ENCODE measurements around the gene PPDPF. TPM values are rescaled to one million over a fixed set of nuclear protein-coding genes. Genes with fewer than 3 reads are reported as not detected.

Gene PPDPF
- total and polyA plus RNA-seq, 2 of the 8 experiments (the other 6 are each of a cell fraction or from before 2014, with no cell fraction given), result 30.5 to 138 TPM

- no peak overlapping the region for H3K4me3 ChIP-seq (ENCODE audit: extremely low read depth in 1 of 4, insufficient read depth in 2 of 4, low read depth in 3 of 4, low read length in 4 of 4)
- H3K23me2 ChIP-seq (ENCODE audit: low read depth, low read length), result no peaks in the 10 kb centered on the region
- H3K36me3 ChIP-seq (ENCODE audit: control insufficient read depth in 2 of 4, insufficient read depth in 4 of 4, low read length in 3 of 4), result no peaks in the 10 kb centered on the region
- H2BK5ac ChIP-seq (ENCODE audit: low read depth, low read length), result no peak overlapping the region
- WGBS, 2 experiments (ENCODE audit: extremely low coverage in 1 of 2, insufficient coverage in 1 of 2, insufficient read length in 1 of 2, insufficient replicate concordance in 2 of 2, low coverage in 1 of 2, low lambda C conversion rate in 2 of 2, missing lambda C conversion rate in 1 of 2), result 85% methylated on average over 6 of the region's 6 CpGs; no CpG with 5 or more reads in 1 of the 2 experiments
- H3K4ac ChIP-seq (replicated peaks; ENCODE audit: insufficient read length, low read depth, low read length), result no peak overlapping the region
- POLR2A ChIA-PET (ENCODE audit: partially characterized antibody), result interaction anchor here (1.5 to 1.7 kb wide), 2 partner anchors 11 to 25 kb away, joined by 3 to 5 read pairs; no protein-coding TSS in a partner anchor
- H3K4me1 ChIP-seq (replicated peaks in 1 of 4; ENCODE audit: control insufficient read depth in 3 of 4, insufficient read depth in 4 of 4, low read length in 3 of 4), result peaks cover 0 to 20% (median 7%) of the 10 kb centered on the region in 4 experiments; a peak in 6 of 7 replicates
- no peak overlapping the region for H3K27ac ChIP-seq (ENCODE audit: low read depth, low read length)
- no peak overlapping the region for H3K18ac ChIP-seq (ENCODE audit: extremely low read depth, low read length)
- no peaks in the 10 kb centered on the region for H3K9me3 ChIP-seq (ENCODE audit: insufficient read depth in 2 of 2, low read depth in 1 of 2, low read length in 1 of 2)
- no peak overlapping the region for H4K8ac ChIP-seq (ENCODE audit: extremely low read depth, insufficient read depth, low read length)
- H3K56ac ChIP-seq (replicated peaks; ENCODE audit: insufficient read length, low read depth, low read length), result no peak overlapping the region
- no peak overlapping the region for H2AFZ ChIP-seq (ENCODE audit: low read length)
- H3K14ac ChIP-seq (ENCODE audit: insufficient read length), result no peak overlapping the region
- no peak overlapping the region for H3K23ac ChIP-seq (ENCODE audit: insufficient read length)
- no peak overlapping the region for H3K9ac ChIP-seq (replicated peaks in 1 of 4; ENCODE audit: extremely low read depth in 1 of 4, low read depth in 3 of 4, low read length in 3 of 4)
- H2BK120ac ChIP-seq (replicated peaks; ENCODE audit: low read depth, low read length), result no peak overlapping the region
- H4K20me1 ChIP-seq (replicated peaks in 1 of 2; ENCODE audit: control insufficient read depth in 1 of 2, insufficient read depth in 2 of 2, low read length in 2 of 2), result no peaks in the 10 kb centered on the region
- H2BK15ac ChIP-seq (ENCODE audit: low read length), result no peak overlapping the region
- H3K79me2 ChIP-seq (ENCODE audit: control insufficient read depth in 1 of 2, insufficient read depth in 2 of 2, low read length in 2 of 2), result no peaks in the 10 kb centered on the region
- no peak for FAIRE-seq
- 0 out of 2 replicates have a peak overlapping the region, but pooled peaks have one; percentile 39 for H2BK12ac ChIP-seq (ENCODE audit: low read depth, low read length)
- no peaks in the 10 kb centered on the region for H3K79me1 ChIP-seq (ENCODE audit: low read depth, low read length)
- no peak overlapping the region for H4K91ac ChIP-seq (replicated peaks; ENCODE audit: insufficient read length, low read length)
- H3K4me2 ChIP-seq (ENCODE audit: insufficient read depth in 1 of 2, low read depth in 2 of 2, low read length in 2 of 2), result no peak overlapping the region
- H3K27me3 ChIP-seq (replicated peaks in 1 of 4; ENCODE audit: control insufficient read depth in 3 of 4, extremely low read depth in 1 of 4, insufficient read depth in 3 of 4, low read length in 3 of 4), result no peaks in the 10 kb centered on the region
- CTCF ChIA-PET (ENCODE audit: partially characterized antibody), result interaction anchor here (0.6 to 1.5 kb wide), 9 partner anchors 10 to 428 kb away, joined by 3 to 6 read pairs (median 4); partner anchors contain the start of gene TPD52L2
- H2BK20ac ChIP-seq (ENCODE audit: low read length), result no peak overlapping the region
- H2AK5ac ChIP-seq (ENCODE audit: low read depth, low read length), result no peak overlapping the region
- H4K5ac ChIP-seq (ENCODE audit: insufficient read length, low read depth, low read length), result no peak overlapping the region
- no peak for DNase-seq (ENCODE audit: low read depth in 1 of 2, low spot score in 2 of 2)
- TF ChIP-seq ZNF274 (IDR thresholded peaks at IDR 0.05; ENCODE audit: borderline replicate concordance, extremely low read depth, low read length), result no peak
- no peak for TF ChIP-seq CBX5 (IDR thresholded peaks at IDR 0.05; ENCODE audit: low read depth, low read length)
- TF ChIP-seq EZH2 (IDR thresholded peaks at IDR 0.05; ENCODE audit: low read depth, low read length, severe bottlenecking), result no peak
- no peak for TF ChIP-seq NANOG (IDR thresholded peaks at IDR 0.05; ENCODE audit: insufficient read depth, low read depth, low read length, poor library complexity, severe bottlenecking)
- no peak for TF ChIP-seq MAFK (IDR thresholded peaks at IDR 0.05; ENCODE audit: low read depth, low read length)
Observed at GRCh38 chr20:63545814-63546213, 25.2 kb downstream of the PPDPF start.

All from H1 (cell line).